ENCODE results near the gene PRKCA.

GRCh38 chr17:66711881-66712321 lies 409.5 kb downstream of the PRKCA start:
- TF ChIP-seq EZH2 (IDR thresholded peaks at IDR 0.05) (no peak), POLR2AphosphoS5 (IDR thresholded peaks at IDR 0.05; ENCODE audit: borderline replicate concordance, low read depth, low read length) (no peak)

All from SK-N-MC (cell line).